Muscle of leg (tissue), 11 donors: Measurements from ENCODE around the gene NUP58. TPM values are rescaled to one million over a fixed set of nuclear protein-coding genes. Genes with fewer than 3 reads are reported as not detected.

Source experiments
- DNase-seq: peaks from one replicate; pipeline ENCODE4 v3.0.0; 2013
- H3K27ac ChIP-seq: one replicate; pipeline ENCODE4 v1.5.1; 2013; ENCODE audit warnings: mild to moderate bottlenecking, low read length, control low read depth
- H3K27me3 ChIP-seq: one replicate; pipeline ENCODE4 v1.6.1; 2013; ENCODE audit warnings: low read length; ENCODE audit not compliant: control insufficient read depth, insufficient read depth
- H3K36me3 ChIP-seq: one replicate; pipeline ENCODE4 v1.6.1; 2013; ENCODE audit warnings: low read length; ENCODE audit not compliant: control insufficient read depth, insufficient read depth
- H3K4me1 ChIP-seq: one replicate; pipeline ENCODE4 v1.6.1; 2013; ENCODE audit warnings: low read length; ENCODE audit not compliant: control insufficient read depth, insufficient read depth
- H3K4me3 ChIP-seq: one replicate; pipeline ENCODE4 v1.5.1; 2013; ENCODE audit warnings: low read length, control low read depth
- H3K9me3 ChIP-seq: replicated peaks from 2 replicates; pipeline ENCODE4 v1.6.1; 2013; ENCODE audit warnings: low read depth, low read length; ENCODE audit not compliant: control insufficient read depth
- WGBS: methylation state at CpG from one replicate; pipeline ENCODE4 v1.1.5; 2013; ENCODE audit warnings: missing lambda C conversion rate; ENCODE audit not compliant: insufficient coverage; 5-methylcytosine and 5-hydroxymethylcytosine counted together
- polyA plus RNA-seq, 8 donors: library from polyadenylated mRNA; unstranded; fragments of 120-200 nt; gene quantifications; one replicate each; pipeline versions ENCODE4 v1.2.1 to v1.2.3, GENCODE V29; 2013; ENCODE audit warnings: inconsistent platforms in 1 of 8, low replicate concordance in 1 of 8; ENCODE audit not compliant: insufficient read length in 8 of 8, insufficient read depth in 1 of 8
- total RNA-seq: library from RNA; stranded (reverse); fragments of 120-200 nt; gene quantifications from one replicate; pipeline ENCODE4 v1.2.4, GENCODE V29; 2013

The NUP58 gene
- total and polyA plus RNA-seq, 9 donors = 30.8 to 45.0 (median 34.1) TPM

GRCh38 chr13:25276748-25277147 is 24.7 kb upstream of the NUP58 start:
- no peak overlapping the region for H3K4me3 ChIP-seq
- peaks cover 5% of the 10 kb centered on the region for H3K36me3 ChIP-seq
- no peaks in the 10 kb centered on the region for H3K4me1 ChIP-seq
- H3K9me3 ChIP-seq = no peaks in the 10 kb centered on the region
- no CpG with 5 or more reads among the region's 2 CpGs for WGBS
- no peaks in the 10 kb centered on the region for H3K27me3 ChIP-seq
- DNase-seq = no peak
- H3K27ac ChIP-seq = no peak overlapping the region

- no peaks in the 10 kb centered on the region for H3K36me3 ChIP-seq
- H3K4me3 ChIP-seq = no peak overlapping the region
- H3K27ac ChIP-seq = no peak overlapping the region
- H3K9me3 ChIP-seq = no peaks in the 10 kb centered on the region
- no peaks in the 10 kb centered on the region for H3K4me1 ChIP-seq
- H3K27me3 ChIP-seq = no peaks in the 10 kb centered on the region
- DNase-seq = no peak
Observed at GRCh38 chr13:25280396-25280795, 21.0 kb upstream of the NUP58 start.

- DNase-seq = no peak
- no peaks in the 10 kb centered on the region for H3K36me3 ChIP-seq
- H3K27ac ChIP-seq = no peak overlapping the region
- no peaks in the 10 kb centered on the region for H3K9me3 ChIP-seq
- H3K4me3 ChIP-seq = no peak overlapping the region
- 50% methylated on average over 2 of the region's 4 CpGs for WGBS
- H3K27me3 ChIP-seq = no peaks in the 10 kb centered on the region
- peaks cover 2% of the 10 kb centered on the region for H3K4me1 ChIP-seq
Observed at GRCh38 chr13:25281193-25281934, 20.1 kb upstream of the NUP58 start.

- Histone ChIP-seq H3K27ac (no peak overlapping the region), H3K36me3 (no peaks in the 10 kb centered on the region), H3K4me3 (no peak overlapping the region), H3K4me1 (peaks cover 2% of the 10 kb centered on the region), H3K9me3 (no peaks in the 10 kb centered on the region), H3K27me3 (no peaks in the 10 kb centered on the region)
- WGBS = 100% methylated on average over 1 of the region's 1 CpG
- no peak for DNase-seq
Observed at GRCh38 chr13:25281935-25282332, 19.5 kb upstream of the NUP58 start.

GRCh38 chr13:25286308-25286968 is 15.0 kb upstream of the NUP58 start:
- Histone ChIP-seq H3K9me3 (no peaks in the 10 kb centered on the region), H3K36me3 (no peaks in the 10 kb centered on the region), H3K27me3 (peaks cover 9% of the 10 kb centered on the region), H3K4me3 (peak overlapping the region; percentile 98), H3K27ac (peak overlapping the region; percentile 96), H3K4me1 (peaks cover 2% of the 10 kb centered on the region)
- DNase-seq = peak; percentile 65
- WGBS = 0% methylated on average over 13 of the region's 25 CpGs

GRCh38 chr13:25286969-25287961 is 14.2 kb upstream of the NUP58 start, which contains the start of gene MTMR6:
Gene MTMR6, minus strand, starts transcription at chr13:25287488. Its CDS starts 241 bp downstream, at chr13:25287247.
- Histone ChIP-seq H3K4me1 (peaks cover 2% of the 10 kb centered on the region), H3K4me3 (peak within 1 kb of the TSS; percentile 98), H3K36me3 (no peaks in the 10 kb centered on the region), H3K27ac (peak within 1 kb of the TSS; percentile 96), H3K27me3 (peaks cover 11% of the 10 kb centered on the region), H3K9me3 (no peaks in the 10 kb centered on the region)
- peak; percentile 96 for DNase-seq
- 0% methylated on average over 60 of the region's 65 CpGs for WGBS

- DNase-seq = no peak
- no peak overlapping the region for H3K27ac ChIP-seq
- peaks cover 2% of the 10 kb centered on the region for H3K4me1 ChIP-seq
- peaks cover 11% of the 10 kb centered on the region for H3K27me3 ChIP-seq
- no peak overlapping the region for H3K4me3 ChIP-seq
- no peaks in the 10 kb centered on the region for H3K36me3 ChIP-seq
- no peaks in the 10 kb centered on the region for H3K9me3 ChIP-seq
- no CpG with 5 or more reads among the region's 2 CpGs for WGBS
Observed at GRCh38 chr13:25288966-25289365, 12.5 kb upstream of the NUP58 start.

GRCh38 chr13:25291691-25292090 is 9.7 kb upstream of the NUP58 start:
- WGBS = no CpG with 5 or more reads among the region's 1 CpG
- Histone ChIP-seq H3K4me3 (no peak overlapping the region), H3K36me3 (no peaks in the 10 kb centered on the region), H3K27me3 (peaks cover 13% of the 10 kb centered on the region), H3K9me3 (no peaks in the 10 kb centered on the region), H3K27ac (no peak overlapping the region), H3K4me1 (no peaks in the 10 kb centered on the region)
- no peak for DNase-seq

GRCh38 chr13:25292301-25292700 is 9.1 kb upstream of the NUP58 start:
- no peak overlapping the region for H3K27ac ChIP-seq
- no peaks in the 10 kb centered on the region for H3K4me1 ChIP-seq
- H3K36me3 ChIP-seq = no peaks in the 10 kb centered on the region
- H3K4me3 ChIP-seq = no peak overlapping the region
- 43% methylated on average over 1 of the region's 1 CpG for WGBS
- peak; percentile 46 for DNase-seq
- H3K27me3 ChIP-seq = peaks cover 13% of the 10 kb centered on the region
- H3K9me3 ChIP-seq = no peaks in the 10 kb centered on the region

GRCh38 chr13:25295228-25295627 is 6.2 kb upstream of the NUP58 start:
- Histone ChIP-seq H3K4me3 (no peak overlapping the region), H3K36me3 (no peaks in the 10 kb centered on the region), H3K4me1 (no peaks in the 10 kb centered on the region), H3K27ac (no peak overlapping the region), H3K27me3 (peaks cover 9% of the 10 kb centered on the region), H3K9me3 (peaks cover 2% of the 10 kb centered on the region)
- WGBS = 60% methylated on average over 1 of the region's 3 CpGs
- DNase-seq = no peak
